OCI-LY1 (cell line): ENCODE data around the gene DCUN1D4.

ENCODE experiments used
- H2AFZ ChIP-seq: fragments of 200-600 bp; sonication (generic), shearing (Covaris generic); 2 replicates; pipeline ENCODE4 v1.6.0; 2014; ENCODE audit warnings: antibody characterized with exemption, mild to moderate bottlenecking, low read length
- H3F3A ChIP-seq: fragments of 200-600 bp; sonication (generic), shearing (Covaris generic); 2 replicates; pipeline ENCODE4 v1.6.0; 2014; ENCODE audit warnings: mild to moderate bottlenecking, antibody characterized with exemption, low read length, moderate library complexity; ENCODE audit not compliant: insufficient read depth
- H3K27ac ChIP-seq: fragments of 200-600 bp; sonication (generic); 2 replicates; pipeline ENCODE4 v1.5.1; 2014; ENCODE audit warnings: low read length, mixed run types, mild to moderate bottlenecking, low read depth; ENCODE audit not compliant: poor library complexity, severe bottlenecking
- H3K27me3 ChIP-seq: fragments of 200-600 bp; sonication (generic); 2 replicates; pipeline ENCODE4 v1.6.0; 2014; ENCODE audit warnings: antibody characterized with exemption, mild to moderate bottlenecking, low read length, moderate library complexity; ENCODE audit not compliant: insufficient read depth
- H3K36me3 ChIP-seq: fragments of 200-600 bp; sonication (generic); 2 replicates; pipeline ENCODE4 v1.6.1; 2014; ENCODE audit warnings: mild to moderate bottlenecking, antibody characterized with exemption, low read length, moderate library complexity, mixed read lengths; ENCODE audit not compliant: insufficient read depth
- H3K4me1 ChIP-seq: fragments of 200-600 bp; sonication (generic); 2 replicates; pipeline ENCODE4 v1.5.1; 2014; ENCODE audit warnings: mild to moderate bottlenecking, low read length, moderate library complexity; ENCODE audit not compliant: insufficient read depth, severe bottlenecking
- H3K4me2 ChIP-seq: fragments of 200-600 bp; sonication (generic), shearing (Covaris generic); 2 replicates; pipeline ENCODE4 v1.6.1; 2014; ENCODE audit warnings: low read length
- H3K4me3 ChIP-seq: fragments of 200-600 bp; sonication (generic); 2 replicates; pipeline ENCODE4 v1.5.1; 2014; ENCODE audit warnings: low read length, low read depth, mild to moderate bottlenecking, mixed read lengths; ENCODE audit not compliant: poor library complexity, severe bottlenecking
- H3K79me2 ChIP-seq: fragments of 200-600 bp; shearing (Covaris generic); 2 replicates; pipeline ENCODE4 v1.6.1; 2016; ENCODE audit warnings: mixed run types, low read length, mixed read lengths; ENCODE audit not compliant: insufficient read depth
- H3K9ac ChIP-seq: fragments of 200-600 bp; sonication (generic), shearing (Covaris generic); 2 replicates; pipeline ENCODE4 v1.6.1; 2014; ENCODE audit warnings: mild to moderate bottlenecking, low read length, mixed read lengths
- H3K9me2 ChIP-seq: fragments of 200-600 bp; sonication (generic), shearing (Covaris generic); 2 replicates; pipeline ENCODE4 v1.6.1; 2014; ENCODE audit warnings: low read depth, mild to moderate bottlenecking, low read length, mixed read lengths
- H3K9me3 ChIP-seq: fragments of 200-600 bp; shearing (Covaris generic); 2 replicates; pipeline ENCODE4 v1.6.1; 2014; ENCODE audit warnings: low read length, mixed read lengths
- H4K20me1 ChIP-seq: fragments of 200-600 bp; sonication (generic), shearing (Covaris generic); 2 replicates; pipeline ENCODE4 v1.6.0; 2016; ENCODE audit warnings: mild to moderate bottlenecking, low read length; ENCODE audit not compliant: insufficient read depth
- CTCF ChIP-seq: fragments of 200-600 bp; sonication (generic), shearing (Covaris generic); IDR thresholded peaks from 2 replicates; pipeline ENCODE4 v1.5.1; 2017; ENCODE audit warnings: mild to moderate bottlenecking, antibody characterized with exemption, low read length, moderate library complexity, mixed read lengths
- EZH2 ChIP-seq: fragments of 200-600 bp; sonication (generic), shearing (Covaris generic); IDR thresholded peaks from 2 replicates; pipeline ENCODE4 v1.8.0; 2017; ENCODE audit warnings: borderline replicate concordance, mixed run types, mild to moderate bottlenecking, antibody characterized with exemption, low read length, moderate library complexity, mixed read lengths

Gene DCUN1D4

GRCh38 chr4:51895158-51895557, 52.2 kb downstream of the DCUN1D4 start:
- Histone ChIP-seq H3K9me3 (no peaks in the 10 kb centered on the region), H3K36me3 (peaks cover 42% of the 10 kb centered on the region; the same call in 1 of the 2 replicates), H3K27me3 (no peaks in the 10 kb centered on the region), H3K79me2 (no peaks in the 10 kb centered on the region), H3K4me2 (no peak overlapping the region), H3F3A (no peaks in the 10 kb centered on the region), H3K4me1 (peaks cover 11% of the 10 kb centered on the region), H4K20me1 (no peaks in the 10 kb centered on the region), H2AFZ (no peak overlapping the region), H3K9me2 (no peaks in the 10 kb centered on the region), H3K4me3 (no peak overlapping the region), H3K27ac (no peak overlapping the region), H3K9ac (no peak overlapping the region)
- no peak for TF ChIP-seq CTCF
- TF ChIP-seq EZH2: no peak

- H3K4me2 ChIP-seq: no peak overlapping the region
- H3K9me3 ChIP-seq: no peaks in the 10 kb centered on the region
- peak; percentile 82 for TF ChIP-seq CTCF
- TF ChIP-seq EZH2: no peak
- H3K79me2 ChIP-seq: no peaks in the 10 kb centered on the region
- no peak overlapping the region for H3K27ac ChIP-seq
- peaks cover 43% of the 10 kb centered on the region; the same call in 1 of the 2 replicates for H3K36me3 ChIP-seq
- H2AFZ ChIP-seq: no peak overlapping the region
- H3K9ac ChIP-seq: no peak overlapping the region
- peaks cover 11% of the 10 kb centered on the region for H3K4me1 ChIP-seq
- no peaks in the 10 kb centered on the region for H3F3A ChIP-seq
- H4K20me1 ChIP-seq: no peaks in the 10 kb centered on the region
- no peak overlapping the region for H3K4me3 ChIP-seq
- no peaks in the 10 kb centered on the region for H3K9me2 ChIP-seq
- H3K27me3 ChIP-seq: no peaks in the 10 kb centered on the region
Measured at GRCh38 chr4:51895816-51896408, 53.0 kb downstream of the DCUN1D4 start.

- Histone ChIP-seq H3K4me1 (peaks cover 4% of the 10 kb centered on the region), H3K9ac (no peak overlapping the region), H3K27ac (no peak overlapping the region), H3K27me3 (no peaks in the 10 kb centered on the region), H3K79me2 (no peaks in the 10 kb centered on the region), H3K9me3 (no peaks in the 10 kb centered on the region), H3K9me2 (no peaks in the 10 kb centered on the region), H3K36me3 (peaks cover 47% of the 10 kb centered on the region; the same call in 1 of the 2 replicates), H3K4me2 (no peak overlapping the region), H3F3A (no peaks in the 10 kb centered on the region), H4K20me1 (no peaks in the 10 kb centered on the region), H3K4me3 (no peak overlapping the region), H2AFZ (no peak overlapping the region)
- no peak for TF ChIP-seq EZH2
- no peak for TF ChIP-seq CTCF
Measured at GRCh38 chr4:51901363-51901762, 58.4 kb downstream of the DCUN1D4 start.
